ENCODE measurements around the gene ITGA1. TPM values are rescaled to one million over a fixed set of nuclear protein-coding genes. Genes with fewer than 3 reads are reported as not detected.
A peak's percentile ranks its signal among the peaks of the same experiment; 100 is the strongest.

Gene ITGA1
- total RNA-seq, 1 experiment from 2014 or later, result 20.2 TPM

- Mint-ChIP-seq H3K9me3 (ENCODE audit: low read depth, unreplicated experiment) (peaks cover 4% of the 10 kb centered on the region), H3K4me3 (ENCODE audit: low read depth, unreplicated experiment) (no peak overlapping the region), H3K36me3 (ENCODE audit: insufficient read depth, unreplicated experiment) (peaks cover 69% of the 10 kb centered on the region), H3K4me1 (ENCODE audit: low read depth, unreplicated experiment) (peaks cover 76% of the 10 kb centered on the region), H3K27me3 (ENCODE audit: unreplicated experiment) (no peaks in the 10 kb centered on the region), H3K27ac (ENCODE audit: unreplicated experiment) (peak overlapping the region; percentile 52)
- no peak for DNase-seq
- BruUV-seq (replicated peaks), result no TSS peak
- intact Hi-C loops (cut with micrococcal nuclease; ENCODE audit: unreplicated experiment), result no loop called here
- CTCF ChIA-PET, result no interaction called here
- TF ChIP-seq CTCF (IDR thresholded peaks at IDR 0.05; ENCODE audit: unreplicated experiment), result no peak
Measured at GRCh38 chr5:53008751-53009150, 221.0 kb downstream of the ITGA1 start.

Other genes with a start within 250 kb of the ITGA1 start
- gene PELO, start within 50 bp of the ITGA1 start, total RNA-seq (2022), result 24.6 and 26.4 TPM in 2 replicates
- 91.9 and 101 TPM in 2 replicates for gene ITGA2, start 201.4 kb downstream of the ITGA1 start, total RNA-seq (2022)

All from Calu3 (cell line).